GM19455 (cell line): ENCODE results near the gene PHLPP1.

Source experiments
- ATAC-seq: cut with Tn5 transposase; IDR thresholded peaks from one replicate; pipeline ENCODE4 v1.9.1; 2021; ENCODE audit not compliant: unreplicated experiment

The PHLPP1 gene

GRCh38 chr18:62842898-62843297 is 127.6 kb downstream of the PHLPP1 start:
- ATAC-seq: no peak

- ATAC-seq: peak; percentile 77
These were observed 129.7 kb downstream of the PHLPP1 start for GRCh38 chr18:62844850-62845643.

- no peak for ATAC-seq
These were observed 131.0 kb downstream of the PHLPP1 start for GRCh38 chr18:62846313-62846712.

GRCh38 chr18:62847081-62847480 is 131.7 kb downstream of the PHLPP1 start:
- no peak for ATAC-seq

GRCh38 chr18:62848946-62849345 is 133.6 kb downstream of the PHLPP1 start:
- no peak for ATAC-seq

GRCh38 chr18:62850619-62851306 is 135.4 kb downstream of the PHLPP1 start:
- no peak for ATAC-seq

GRCh38 chr18:62852851-62853250 is 137.5 kb downstream of the PHLPP1 start:
- ATAC-seq: no peak

- no peak for ATAC-seq
These were observed 141.0 kb downstream of the PHLPP1 start for GRCh38 chr18:62856294-62856693.

- ATAC-seq: no peak
These were observed 142.1 kb downstream of the PHLPP1 start for GRCh38 chr18:62857263-62857976.

GRCh38 chr18:62860062-62860461 is 144.7 kb downstream of the PHLPP1 start:
- ATAC-seq: no peak

GRCh38 chr18:62862466-62862865 is 147.1 kb downstream of the PHLPP1 start:
- ATAC-seq: no peak

- ATAC-seq: no peak
These were observed 148.2 kb downstream of the PHLPP1 start for GRCh38 chr18:62863579-62864001.

- no peak for ATAC-seq
These were observed 150.2 kb downstream of the PHLPP1 start for GRCh38 chr18:62865498-62865897.

GRCh38 chr18:62867534-62867933 is 152.2 kb downstream of the PHLPP1 start:
- ATAC-seq: no peak

- no peak for ATAC-seq
These were observed 153.3 kb downstream of the PHLPP1 start for GRCh38 chr18:62868645-62869044.

- ATAC-seq: no peak
These were observed 155.3 kb downstream of the PHLPP1 start for GRCh38 chr18:62870643-62871042.

GRCh38 chr18:62875323-62875722 is 160.0 kb downstream of the PHLPP1 start:
- no peak for ATAC-seq

GRCh38 chr18:62876111-62876510 is 160.8 kb downstream of the PHLPP1 start:
- no peak for ATAC-seq

- no peak for ATAC-seq
These were observed 161.5 kb downstream of the PHLPP1 start for GRCh38 chr18:62876828-62877227.

GRCh38 chr18:62877411-62878221 is 162.3 kb downstream of the PHLPP1 start:
- no peak for ATAC-seq

- ATAC-seq: no peak
These were observed 163.0 kb downstream of the PHLPP1 start for GRCh38 chr18:62878305-62878704.
